GM12864 (cell line): ENCODE data around the gene PPP1R12A.
"Not testable (repeated sequence)": the region's sequence is repeated elsewhere in the genome, so short reads cannot be mapped to it uniquely, and the experiment has no call there.

Experiments
- DNase-seq: peaks from one replicate; pipeline ENCODE4 v3.0.0-alpha.2; 2011; ENCODE audit warnings: low read depth
- H3K4me3 ChIP-seq: 2 replicates; pipeline ENCODE4 v1.5.1; 2011; ENCODE audit warnings: mild to moderate bottlenecking, low read depth, low read length, control low read depth
- TF ChIP-seq, protein P1 (sequence below): IDR thresholded peaks from 2 replicates; pipeline ENCODE4 v1.5.1; 2011; ENCODE audit warnings: low read depth, mild to moderate bottlenecking, moderate library complexity, low read length, control low read depth, inconsistent platforms; ENCODE audit errors: missing control alignments

PPP1R12A gene

DNA sequence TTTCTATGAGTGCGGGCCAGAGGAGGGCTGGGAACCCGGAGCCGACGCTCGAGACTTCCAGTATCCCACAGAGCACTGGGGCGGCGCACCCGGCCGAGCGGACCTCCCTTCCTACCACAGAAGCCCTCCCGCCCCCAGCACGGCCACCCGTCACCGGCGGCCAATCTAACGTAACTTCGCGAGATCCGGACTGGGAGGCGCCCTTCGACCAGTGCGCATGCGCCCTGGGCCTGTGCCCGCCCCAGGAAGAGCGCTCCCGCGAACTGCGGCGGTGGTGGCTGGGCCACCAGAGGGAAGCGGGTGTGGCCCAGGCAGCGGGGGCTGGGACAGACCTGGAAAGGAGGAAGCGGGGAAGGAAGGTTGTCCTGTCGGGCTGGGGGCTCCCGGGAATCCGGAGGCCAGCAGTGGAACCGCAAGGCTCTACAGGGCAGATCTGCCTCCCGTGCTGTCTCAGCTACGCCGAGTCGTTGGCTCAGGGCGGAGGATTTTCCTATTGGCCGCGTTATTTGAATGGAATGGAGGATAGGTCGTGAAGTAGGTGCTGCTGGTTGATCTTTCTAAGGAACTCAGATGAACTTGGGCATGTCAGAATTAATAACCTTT is at the start of gene PPP1R12A:
Gene PPP1R12A, minus strand, starts transcription at position 77 of the 603 bp plus-strand sequence. CDS start 166 bp downstream, outside the sequence.
- peak; percentile 87 for DNase-seq
- peak within 1 kb of the TSS; percentile 78 for H3K4me3 ChIP-seq
- TF ChIP-seq, protein P1, sequence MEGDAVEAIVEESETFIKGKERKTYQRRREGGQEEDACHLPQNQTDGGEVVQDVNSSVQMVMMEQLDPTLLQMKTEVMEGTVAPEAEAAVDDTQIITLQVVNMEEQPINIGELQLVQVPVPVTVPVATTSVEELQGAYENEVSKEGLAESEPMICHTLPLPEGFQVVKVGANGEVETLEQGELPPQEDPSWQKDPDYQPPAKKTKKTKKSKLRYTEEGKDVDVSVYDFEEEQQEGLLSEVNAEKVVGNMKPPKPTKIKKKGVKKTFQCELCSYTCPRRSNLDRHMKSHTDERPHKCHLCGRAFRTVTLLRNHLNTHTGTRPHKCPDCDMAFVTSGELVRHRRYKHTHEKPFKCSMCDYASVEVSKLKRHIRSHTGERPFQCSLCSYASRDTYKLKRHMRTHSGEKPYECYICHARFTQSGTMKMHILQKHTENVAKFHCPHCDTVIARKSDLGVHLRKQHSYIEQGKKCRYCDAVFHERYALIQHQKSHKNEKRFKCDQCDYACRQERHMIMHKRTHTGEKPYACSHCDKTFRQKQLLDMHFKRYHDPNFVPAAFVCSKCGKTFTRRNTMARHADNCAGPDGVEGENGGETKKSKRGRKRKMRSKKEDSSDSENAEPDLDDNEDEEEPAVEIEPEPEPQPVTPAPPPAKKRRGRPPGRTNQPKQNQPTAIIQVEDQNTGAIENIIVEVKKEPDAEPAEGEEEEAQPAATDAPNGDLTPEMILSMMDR: no peak

DNA sequence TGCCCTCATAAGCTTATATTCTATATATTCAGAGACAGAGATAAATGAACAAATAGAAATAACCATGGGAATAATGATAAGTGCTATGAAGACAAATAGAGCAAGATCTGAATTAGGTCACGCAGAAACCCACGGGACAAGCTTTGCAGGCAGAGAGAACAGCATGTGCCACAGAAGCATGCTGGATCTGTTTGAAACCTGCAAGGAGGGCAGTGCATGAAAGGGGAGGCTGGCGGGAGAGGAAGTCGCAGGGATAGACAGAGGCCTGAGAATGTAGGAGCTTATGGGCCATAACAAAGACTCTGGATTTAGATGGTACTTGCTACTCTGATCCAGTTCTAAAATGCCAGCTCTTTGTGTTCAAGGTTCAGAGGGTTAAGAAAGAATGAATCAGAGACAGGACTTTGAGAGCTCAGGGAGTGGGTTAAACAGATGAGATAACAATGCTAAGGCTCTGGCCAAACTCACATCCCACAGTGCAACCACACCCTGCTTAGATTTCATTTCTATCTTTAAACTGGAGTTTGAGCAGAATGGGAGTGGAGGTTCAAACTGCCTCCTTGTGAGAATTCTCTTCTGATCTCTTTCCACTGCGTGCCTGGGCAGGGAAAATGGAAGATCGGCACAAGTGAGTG is 49.2 kb upstream of the PPP1R12A start:
- TF ChIP-seq, protein P1: no peak
- H3K4me3 ChIP-seq: no peak overlapping the region
- DNase-seq: no peak

DNA sequence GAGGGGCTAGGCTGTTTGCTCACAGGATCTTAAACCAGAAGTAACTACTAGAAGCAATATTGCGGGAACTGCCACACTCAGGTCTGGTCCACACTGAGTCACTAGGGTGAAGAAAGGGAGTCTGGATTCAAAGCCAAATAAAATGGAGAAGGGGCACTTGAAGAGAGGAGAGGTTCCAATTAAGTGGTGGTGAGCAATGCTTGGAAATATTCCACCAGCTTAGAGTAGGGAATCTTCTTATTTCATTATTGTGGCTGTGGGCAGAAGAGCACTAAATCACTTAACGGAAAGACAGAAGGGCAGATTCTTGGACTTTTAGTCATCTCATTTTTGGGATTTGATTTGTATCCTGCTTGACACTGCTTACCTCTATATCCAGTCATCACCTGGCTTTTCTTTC is 48.6 kb upstream of the PPP1R12A start:
- TF ChIP-seq, protein P1: no peak
- H3K4me3 ChIP-seq: no peak overlapping the region
- DNase-seq: no peak

DNA sequence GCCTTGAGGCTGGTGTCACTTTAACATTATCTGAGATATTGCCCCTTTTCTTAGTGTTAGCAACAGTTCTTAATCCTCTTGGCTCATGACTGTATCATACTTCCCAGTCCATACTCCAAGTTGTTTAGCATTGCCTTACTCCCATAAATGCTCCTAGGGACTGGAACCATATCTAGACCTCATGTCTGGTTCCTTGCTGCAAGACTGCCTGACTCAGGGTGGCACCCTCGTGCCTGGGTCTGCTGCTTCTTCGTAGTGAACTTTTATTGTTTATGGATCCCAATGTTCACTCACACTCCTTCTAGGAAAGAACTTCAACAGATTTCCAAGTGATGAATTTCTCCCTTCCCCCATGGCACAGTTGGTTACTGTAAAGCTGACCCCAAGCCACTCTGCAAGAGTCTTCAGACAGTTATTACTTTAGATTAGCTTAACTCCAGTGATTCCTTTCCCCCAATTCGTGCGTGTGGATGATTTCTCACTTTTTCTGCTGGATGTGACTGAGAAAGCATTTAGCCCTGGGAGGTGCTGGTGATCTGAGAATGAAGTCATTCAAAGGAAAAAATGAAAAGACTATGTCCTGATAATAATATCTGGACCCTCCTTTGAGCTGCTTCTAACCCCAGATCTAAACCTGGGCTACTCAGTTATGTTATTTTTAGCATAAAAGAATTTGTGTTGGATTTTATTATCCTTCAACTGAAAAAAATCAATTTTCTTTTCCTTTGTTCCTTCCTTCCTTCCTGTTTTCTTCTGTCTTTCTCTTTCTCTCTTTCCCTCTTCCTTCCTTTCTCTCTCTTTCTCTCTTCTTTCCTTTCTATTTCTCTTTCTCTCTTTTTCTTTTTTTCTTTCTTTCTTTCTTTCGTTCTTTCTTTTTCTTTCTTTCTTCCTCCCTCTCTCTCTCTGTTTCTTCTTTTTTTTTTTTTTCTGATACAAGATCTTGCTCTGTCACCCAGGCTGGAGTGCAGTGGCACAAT is 47.5 kb upstream of the PPP1R12A start:
- DNase-seq: no peak
- TF ChIP-seq, protein P1: no peak

DNA sequence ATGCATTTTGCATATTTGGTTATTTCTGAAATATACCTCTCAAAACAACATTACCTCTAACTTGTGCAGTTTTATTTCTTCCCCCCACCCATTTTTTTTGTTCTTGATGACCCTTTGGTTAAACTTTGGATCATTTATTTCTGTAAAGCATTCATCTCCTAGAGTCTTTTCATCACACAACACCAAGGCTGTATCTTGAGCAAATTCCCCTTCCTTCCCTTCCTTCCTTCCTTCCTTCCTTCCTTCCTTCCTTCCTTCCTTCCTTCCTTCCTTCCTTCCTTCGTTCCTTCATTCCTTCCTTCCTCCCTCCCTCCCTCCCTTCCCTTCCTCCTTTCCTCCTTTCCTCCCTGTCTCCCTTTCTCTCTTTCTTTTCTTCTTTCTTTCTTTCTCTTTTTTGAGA is 43.8 kb upstream of the PPP1R12A start:
- TF ChIP-seq, protein P1: no peak
- H3K4me3 ChIP-seq: no peak overlapping the region
- DNase-seq: no peak

More for the DNA sequence above, 47.5 kb upstream of the PPP1R12A start:
- no peak overlapping the region for H3K4me3 ChIP-seq

DNA sequence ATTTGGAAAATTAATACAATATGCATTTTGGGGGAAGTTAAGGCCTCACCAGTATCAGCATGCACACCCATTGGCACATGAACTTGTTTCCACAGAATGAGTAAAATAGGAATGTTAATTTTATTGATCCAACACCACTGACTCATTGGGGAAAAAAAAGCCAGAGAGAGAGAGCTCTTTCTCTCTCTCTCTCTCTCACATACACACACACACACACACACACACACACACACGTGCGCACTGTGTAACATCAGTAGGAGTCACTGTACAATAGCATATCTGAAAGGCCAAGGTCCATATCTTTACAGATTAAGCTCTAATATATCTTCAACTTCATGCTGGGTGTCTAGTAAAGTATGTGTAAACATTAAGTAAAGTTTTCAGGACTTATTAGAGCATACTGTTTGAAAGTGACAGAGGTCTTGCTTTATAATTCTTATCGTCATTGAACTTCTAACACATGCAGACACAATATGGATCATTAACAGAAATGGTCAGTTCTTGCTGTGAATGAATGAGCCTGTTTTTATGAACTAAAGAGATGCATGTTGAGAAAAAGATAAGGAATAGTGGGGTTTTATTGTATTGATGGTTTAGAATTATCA is 43.1 kb upstream of the PPP1R12A start:
- not testable (repeated sequence) for DNase-seq, H3K4me3 ChIP-seq

DNA sequence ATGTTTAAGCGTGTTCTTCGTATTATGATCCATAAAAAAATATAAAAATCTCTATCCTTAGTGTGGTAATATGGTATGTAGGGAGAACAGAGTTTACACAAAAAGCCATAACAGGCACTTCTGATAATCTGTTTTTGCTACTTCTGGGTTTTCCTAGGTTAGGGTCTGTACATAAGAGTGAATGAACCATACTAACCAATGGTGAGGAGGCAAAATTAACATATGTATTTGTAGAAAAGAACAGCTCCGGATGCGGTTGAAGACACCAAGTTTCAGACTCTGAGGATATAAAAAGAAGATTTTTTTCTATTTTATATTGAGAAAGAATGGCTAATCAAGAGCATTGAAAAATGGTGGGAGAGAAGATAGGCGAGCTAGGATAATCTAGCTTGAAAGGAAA is 40.2 kb upstream of the PPP1R12A start:
- no peak for DNase-seq
- TF ChIP-seq, protein P1: no peak
- no peak overlapping the region for H3K4me3 ChIP-seq
